CD8-positive, alpha-beta memory T cell (primary cell): ENCODE measurements around the gene ACSS1. TPM values are rescaled to one million over a fixed set of nuclear protein-coding genes. Genes with fewer than 3 reads are reported as not detected.

Experiments
- CTCF ChIA-PET: fragments of 350-600 bp; sonication (Branson Sonifier 250); formaldehyde crosslinking; loops from one replicate; lab custom pipeline; 2021; ENCODE audit warnings: antibody characterized with exemption; lab: Charles Lee
- POLR2A ChIA-PET: fragments of 350-600 bp; sonication (Branson Sonifier 250); formaldehyde crosslinking; loops from one replicate; lab custom pipeline; 2021; ENCODE audit warnings: antibody characterized with exemption; lab: Charles Lee
- DNase-seq, 5 donors: peaks; one replicate each; pipeline versions ENCODE4 v3.0.0 to v3.0.0-alpha.2; 2020 to 2022; ENCODE audit warnings: mixed read lengths in 1 of 5
- H3K27ac ChIP-seq: one replicate; pipeline ENCODE4 v1.7.0; 2013; ENCODE audit warnings: low read depth, mild to moderate bottlenecking, low read length, moderate library complexity
- H3K27me3 ChIP-seq: 2 replicates; pipeline ENCODE4 v1.7.0; 2013; ENCODE audit warnings: low read length, mild to moderate bottlenecking; ENCODE audit not compliant: insufficient read depth, poor library complexity, severe bottlenecking
- H3K36me3 ChIP-seq: 2 replicates; pipeline ENCODE4 v1.7.0; 2013; ENCODE audit warnings: mild to moderate bottlenecking, low read length, moderate library complexity; ENCODE audit not compliant: insufficient read depth
- H3K4me1 ChIP-seq: 2 replicates; pipeline ENCODE4 v1.7.0; 2013; ENCODE audit warnings: mild to moderate bottlenecking, low read length, moderate library complexity; ENCODE audit not compliant: insufficient read depth
- H3K4me3 ChIP-seq: 2 replicates; pipeline ENCODE4 v1.7.0; 2013; ENCODE audit warnings: mild to moderate bottlenecking, low read length
- H3K9me3 ChIP-seq: 2 replicates; pipeline ENCODE4 v1.7.0; 2013; ENCODE audit warnings: mild to moderate bottlenecking, low read length
- H3K27ac Mint-ChIP-seq, 8 donors: one replicate each; pipeline ENCODE4 v1.8.0; 2020 to 2021; ENCODE audit warnings: mixed read lengths in 8 of 8, mild to moderate bottlenecking in 6 of 8, inconsistent platforms in 3 of 8, moderate library complexity in 3 of 8
- H3K27me3 Mint-ChIP-seq, 2 donors: one replicate each; pipeline ENCODE4 v1.8.0; 2020 to 2021; ENCODE audit warnings: mixed read lengths in 2 of 2, mild to moderate bottlenecking in 1 of 2, moderate library complexity in 1 of 2
- H3K36me3 Mint-ChIP-seq, 3 donors: one replicate each; pipeline ENCODE4 v1.8.0; 2020 to 2021; ENCODE audit warnings: mixed read lengths in 3 of 3, inconsistent platforms in 1 of 3, mild to moderate bottlenecking in 1 of 3
- H3K4me1 Mint-ChIP-seq, 3 donors: one replicate each; pipeline ENCODE4 v1.8.0; 2020 to 2021; ENCODE audit warnings: mixed read lengths in 3 of 3, inconsistent platforms in 1 of 3, mild to moderate bottlenecking in 1 of 3
- H3K4me3 Mint-ChIP-seq, 7 donors: one replicate each; pipeline ENCODE4 v1.8.0; 2020 to 2021; ENCODE audit warnings: mixed read lengths in 7 of 7, mild to moderate bottlenecking in 6 of 7, moderate library complexity in 4 of 7, inconsistent platforms in 2 of 7
- H3K9me3 Mint-ChIP-seq, 5 donors: one replicate each; pipeline ENCODE4 v1.8.0; 2020 to 2022; ENCODE audit warnings: mixed read lengths in 5 of 5, mild to moderate bottlenecking in 3 of 5, moderate library complexity in 2 of 5, inconsistent platforms in 1 of 5
- polyA plus RNA-seq: library from polyadenylated mRNA; unstranded; fragments of 300-500 nt; fragmentation: Illumina TruSeq; gene quantifications from one replicate; pipeline ENCODE4 v1.2.3, GENCODE V29; 2021
- total RNA-seq, 2 experiments: library from RNA; stranded (reverse); gene quantifications; one replicate each; pipeline ENCODE4 v1.2.3, GENCODE V29; 2021

Gene ACSS1
- total and polyA plus RNA-seq, 3 experiments from 2014 or later = 24.5 to 59.6 (median 24.8) TPM

DNA sequence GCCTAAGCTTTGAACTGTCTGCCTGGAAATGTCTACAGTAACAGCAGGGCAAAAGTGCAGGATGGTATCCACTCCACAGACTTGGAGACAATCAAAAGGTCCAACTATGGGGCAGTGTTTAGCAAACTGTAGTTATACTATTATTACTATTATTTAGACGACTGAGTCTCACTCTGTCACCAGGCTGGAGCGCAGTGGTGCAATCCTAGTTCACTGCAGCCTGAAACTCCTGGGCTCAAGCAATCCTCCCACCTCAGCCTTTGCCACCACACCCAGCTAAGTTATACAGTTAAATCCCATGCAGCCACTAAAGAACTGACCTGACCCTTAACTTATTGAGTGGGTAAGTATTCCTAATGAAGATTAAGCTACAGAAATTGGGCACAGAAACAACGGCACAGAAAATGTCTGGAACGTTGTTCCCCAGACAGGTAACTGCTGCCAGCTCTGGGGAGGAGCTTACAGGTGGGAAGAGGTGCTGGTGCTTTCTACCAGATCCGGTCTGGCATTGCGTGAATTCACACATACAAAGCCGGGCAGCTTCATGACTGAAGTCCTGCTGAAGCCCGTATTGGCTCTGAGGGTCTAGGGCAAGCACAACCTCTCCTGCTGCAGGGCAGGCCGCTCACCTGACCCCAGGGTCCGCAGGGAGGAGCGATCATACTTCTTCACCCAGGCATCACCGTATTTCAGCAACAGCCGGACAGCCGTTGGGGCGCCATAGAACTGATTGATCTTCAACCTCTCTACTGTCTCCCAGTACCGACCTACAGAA, 38.4 kb downstream of the ACSS1 start:
- CTCF ChIA-PET = interaction anchor here (1.9 kb wide), 1 partner anchor 14 kb away, joined by 5 read pairs; no protein-coding TSS in a partner anchor
- Histone ChIP-seq H3K27ac (no peak overlapping the region), H3K4me3 (no peak overlapping the region), H3K27me3 (no peaks in the 10 kb centered on the region), H3K4me1 (no peaks in the 10 kb centered on the region), H3K36me3 (peaks cover 26% of the 10 kb centered on the region), H3K9me3 (no peaks in the 10 kb centered on the region)
- Mint-ChIP-seq H3K27ac (peak overlapping the region in 1 of 8 donors; percentile 84), H3K27me3 (no peaks in the 10 kb centered on the region), H3K4me3 (no peak overlapping the region), H3K36me3 (peaks cover 0 to 92% (median 5%) of the 10 kb centered on the region in 3 donors), H3K9me3 (no peaks in the 10 kb centered on the region), H3K4me1 (peaks cover 8 to 20% (median 17%) of the 10 kb centered on the region in 3 donors)
- no peak for DNase-seq
- POLR2A ChIA-PET = interaction anchor here (0.9 kb wide), 1 partner anchor 17 kb away, joined by 3 read pairs; no protein-coding TSS in a partner anchor

DNA sequence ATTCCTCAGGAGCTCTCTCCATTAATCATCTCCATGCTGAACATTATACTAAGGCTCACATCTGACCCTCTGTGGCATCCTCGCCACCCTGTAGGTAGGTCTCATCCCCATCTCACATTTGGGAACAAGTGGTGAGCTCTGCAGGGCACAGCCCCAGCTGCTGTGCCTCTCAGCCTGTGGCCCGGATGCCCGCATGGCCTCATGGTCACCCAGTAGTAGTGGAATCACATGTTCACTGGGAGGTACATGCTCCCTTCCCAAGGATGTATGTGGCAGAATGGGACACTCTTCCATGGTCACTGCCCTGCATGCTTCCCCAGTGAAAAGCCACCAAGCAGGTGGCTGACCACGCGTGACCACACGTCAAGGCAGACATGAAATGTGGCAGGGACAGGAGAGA, 39.1 kb downstream of the ACSS1 start:
- H3K4me3 Mint-ChIP-seq = no peak overlapping the region
- peak overlapping the region in 2 of 8 donors; percentile 12 to 90 for H3K27ac Mint-ChIP-seq
- peaks cover 7 to 15% (median 15%) of the 10 kb centered on the region in 3 donors for H3K4me1 Mint-ChIP-seq
- DNase-seq = no peak
- POLR2A ChIA-PET = no interaction called here
- Histone ChIP-seq H3K4me1 (no peaks in the 10 kb centered on the region), H3K36me3 (peaks cover 33% of the 10 kb centered on the region), H3K9me3 (no peaks in the 10 kb centered on the region), H3K27ac (no peak overlapping the region), H3K4me3 (no peak overlapping the region), H3K27me3 (no peaks in the 10 kb centered on the region)
- no peaks in the 10 kb centered on the region for H3K9me3 Mint-ChIP-seq
- CTCF ChIA-PET = no interaction called here
- H3K36me3 Mint-ChIP-seq = peaks cover 0 to 97% (median 10%) of the 10 kb centered on the region in 3 donors
- H3K27me3 Mint-ChIP-seq = no peaks in the 10 kb centered on the region

DNA sequence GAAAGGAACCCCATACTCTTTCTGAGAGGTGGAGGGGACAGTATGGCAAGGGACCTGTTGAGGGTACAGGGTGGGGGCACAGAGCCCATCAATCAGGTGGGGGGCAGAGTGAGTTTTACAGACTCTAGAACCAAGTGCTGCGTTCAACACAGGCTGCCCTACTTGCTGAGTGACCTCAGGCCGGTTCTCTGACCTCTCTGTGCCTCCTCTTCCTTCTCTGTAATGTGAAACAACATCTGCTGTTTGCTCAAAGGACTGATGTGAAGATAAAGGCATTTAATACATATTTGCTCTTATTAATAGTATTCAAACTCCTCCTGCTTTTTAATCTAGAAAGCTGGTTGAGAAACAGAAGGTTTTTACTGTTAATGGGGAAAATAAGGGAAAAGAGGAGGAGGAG, 39.5 kb downstream of the ACSS1 start:
- no peaks in the 10 kb centered on the region for H3K9me3 Mint-ChIP-seq
- H3K4me3 Mint-ChIP-seq = no peak overlapping the region
- DNase-seq = no peak
- H3K4me3 ChIP-seq = no peak overlapping the region
- no peaks in the 10 kb centered on the region for H3K27me3 Mint-ChIP-seq
- CTCF ChIA-PET = no interaction called here
- no peaks in the 10 kb centered on the region for H3K27me3 ChIP-seq
- H3K4me1 ChIP-seq = no peaks in the 10 kb centered on the region
- H3K9me3 ChIP-seq = no peaks in the 10 kb centered on the region
- peak overlapping the region in 1 of 8 donors; percentile 12 for H3K27ac Mint-ChIP-seq
- peaks cover 3 to 11% (median 11%) of the 10 kb centered on the region in 3 donors for H3K4me1 Mint-ChIP-seq
- POLR2A ChIA-PET = no interaction called here
- no peak overlapping the region for H3K27ac ChIP-seq
- peaks cover 0 to 97% (median 10%) of the 10 kb centered on the region in 3 donors for H3K36me3 Mint-ChIP-seq
- H3K36me3 ChIP-seq = peaks cover 37% of the 10 kb centered on the region

DNA sequence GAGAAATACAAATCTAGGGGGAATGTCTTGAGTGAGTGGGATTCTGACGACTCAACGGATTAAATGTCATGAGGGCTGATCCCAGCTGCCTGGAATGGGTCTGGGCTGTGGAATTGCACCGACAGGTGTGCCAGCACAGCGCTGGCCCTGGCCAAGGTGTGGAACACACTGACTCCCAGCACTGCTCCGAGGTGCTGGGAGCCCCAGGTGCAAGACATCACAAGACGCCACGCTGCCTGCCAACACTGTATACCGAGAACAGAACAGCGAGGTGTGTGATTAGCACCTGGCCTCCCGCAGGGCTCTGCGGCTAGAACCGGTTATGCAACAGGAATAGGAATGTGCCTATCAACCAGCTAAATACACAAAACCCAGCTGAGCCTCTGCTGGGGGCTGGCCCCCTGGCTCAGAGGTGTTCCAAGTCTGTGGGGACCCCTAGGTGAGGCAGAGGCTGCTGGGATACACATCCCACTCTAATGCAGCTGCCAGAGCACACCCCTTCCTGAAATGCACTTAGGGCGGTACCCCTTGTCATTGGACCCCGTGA, 40.6 kb downstream of the ACSS1 start:
- peaks cover 1 to 6% (median 2%) of the 10 kb centered on the region in 3 donors for H3K4me1 Mint-ChIP-seq
- no peak overlapping the region for H3K4me3 ChIP-seq
- H3K27ac Mint-ChIP-seq = peak overlapping the region in 2 of 8 donors; percentile 29 to 38
- no peaks in the 10 kb centered on the region for H3K9me3 Mint-ChIP-seq
- CTCF ChIA-PET = interaction anchor here (1.1 to 1.3 kb wide), 2 partner anchors 12 to 45 kb away, joined by 3 read pairs; no protein-coding TSS in a partner anchor
- peaks cover 44% of the 10 kb centered on the region for H3K36me3 ChIP-seq
- no peak overlapping the region for H3K4me3 Mint-ChIP-seq
- H3K9me3 ChIP-seq = no peaks in the 10 kb centered on the region
- no peak for DNase-seq
- no peaks in the 10 kb centered on the region for H3K27me3 ChIP-seq
- H3K36me3 Mint-ChIP-seq = peaks cover 0 to 97% (median 13%) of the 10 kb centered on the region in 3 donors
- POLR2A ChIA-PET = no interaction called here
- no peak overlapping the region for H3K27ac ChIP-seq
- no peaks in the 10 kb centered on the region for H3K4me1 ChIP-seq
- no peaks in the 10 kb centered on the region for H3K27me3 Mint-ChIP-seq

DNA sequence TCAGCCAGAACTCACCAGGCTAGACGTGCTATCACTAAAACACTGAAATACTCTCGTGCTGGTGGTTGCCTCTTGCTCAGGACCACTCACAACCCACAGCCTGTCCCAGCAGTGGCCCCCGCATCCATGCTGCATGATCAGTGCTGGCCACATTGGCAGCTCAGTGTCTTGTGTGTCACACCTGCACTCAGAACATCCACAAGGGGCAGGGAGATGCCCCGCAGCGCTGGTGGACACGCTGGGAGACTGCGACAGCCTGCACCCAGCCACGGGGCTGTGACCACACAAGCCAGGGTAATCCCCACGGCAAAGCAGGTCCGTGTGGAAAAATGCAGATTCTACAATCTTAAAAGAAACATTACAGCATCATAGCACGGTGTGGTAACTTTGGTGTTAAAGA, 41.5 kb downstream of the ACSS1 start:
- no peaks in the 10 kb centered on the region for H3K9me3 ChIP-seq
- H3K27ac Mint-ChIP-seq = peak overlapping the region in 1 of 8 donors; percentile 38
- ChIA-PET POLR2A (no interaction called here), CTCF (interaction anchor here (1.1 to 1.3 kb wide), 2 partner anchors 12 to 46 kb away, joined by 3 read pairs; no protein-coding TSS in a partner anchor)
- no peak overlapping the region for H3K4me3 ChIP-seq
- peaks cover 0 to 98% (median 13%) of the 10 kb centered on the region in 3 donors for H3K36me3 Mint-ChIP-seq
- no peaks in the 10 kb centered on the region for H3K27me3 ChIP-seq
- no peaks in the 10 kb centered on the region for H3K9me3 Mint-ChIP-seq
- H3K27me3 Mint-ChIP-seq = no peaks in the 10 kb centered on the region
- no peak for DNase-seq
- H3K4me1 ChIP-seq = no peaks in the 10 kb centered on the region
- no peak overlapping the region for H3K27ac ChIP-seq
- peaks cover 0 to 6% (median 1%) of the 10 kb centered on the region in 3 donors for H3K4me1 Mint-ChIP-seq
- H3K4me3 Mint-ChIP-seq = no peak overlapping the region
- peaks cover 51% of the 10 kb centered on the region for H3K36me3 ChIP-seq

DNA sequence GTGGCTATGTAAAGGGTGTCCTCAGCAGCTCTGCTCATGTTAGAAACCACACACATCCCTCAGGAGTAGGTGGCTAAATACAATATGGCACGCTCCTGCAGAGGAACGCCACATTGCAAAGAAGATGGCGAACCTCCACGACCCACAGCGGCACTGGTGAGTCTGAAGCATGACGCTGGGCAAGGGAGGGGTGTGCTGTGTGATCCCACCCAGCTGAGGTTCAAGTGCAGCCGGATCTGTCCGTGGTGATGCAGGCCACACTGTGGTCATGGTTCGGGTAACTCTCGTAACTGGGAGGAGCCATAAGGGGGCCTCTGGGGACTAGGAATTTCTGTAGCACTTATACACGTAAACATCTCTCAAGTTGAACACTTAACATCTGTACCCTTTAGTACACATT, 42.0 kb downstream of the ACSS1 start:
- no peak for DNase-seq
- POLR2A ChIA-PET = no interaction called here
- CTCF ChIA-PET = no interaction called here
- H3K27me3 Mint-ChIP-seq = no peaks in the 10 kb centered on the region
- H3K4me3 Mint-ChIP-seq = no peak overlapping the region
- no peaks in the 10 kb centered on the region for H3K9me3 Mint-ChIP-seq
- no peaks in the 10 kb centered on the region for H3K4me1 ChIP-seq
- H3K4me3 ChIP-seq = no peak overlapping the region
- peaks cover 0 to 6% (median 1%) of the 10 kb centered on the region in 3 donors for H3K4me1 Mint-ChIP-seq
- no peak overlapping the region for H3K27ac ChIP-seq
- peaks cover 0 to 98% (median 13%) of the 10 kb centered on the region in 3 donors for H3K36me3 Mint-ChIP-seq
- H3K9me3 ChIP-seq = no peaks in the 10 kb centered on the region
- no peaks in the 10 kb centered on the region for H3K27me3 ChIP-seq
- H3K27ac Mint-ChIP-seq = peak overlapping the region in 1 of 8 donors; percentile 46
- peaks cover 52% of the 10 kb centered on the region for H3K36me3 ChIP-seq

DNA sequence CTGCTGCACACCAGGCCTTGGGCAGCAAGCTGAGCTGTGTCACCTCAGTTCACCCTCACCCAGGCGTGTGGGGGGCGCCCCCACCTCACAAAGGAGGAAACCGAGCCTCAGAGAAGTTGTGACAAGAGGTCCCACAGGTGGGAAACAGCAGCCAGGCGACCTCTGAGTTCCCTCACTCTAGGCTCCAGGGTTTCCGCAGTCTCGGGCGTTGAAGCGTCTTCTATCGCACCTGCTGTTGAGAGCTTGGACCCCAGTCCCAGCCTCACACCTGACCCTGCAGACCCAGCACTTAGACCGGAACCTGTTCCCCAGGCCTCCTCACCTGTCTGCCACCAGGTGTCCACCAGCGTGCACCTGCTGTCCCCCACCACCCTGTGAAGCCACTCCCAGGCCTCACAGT, 43.1 kb downstream of the ACSS1 start:
- ChIA-PET CTCF (interaction anchor here (1.2 kb wide), 1 partner anchor 21 kb away, joined by 3 read pairs; no protein-coding TSS in a partner anchor), POLR2A (no interaction called here)
- Histone ChIP-seq H3K27me3 (no peaks in the 10 kb centered on the region), H3K4me1 (no peaks in the 10 kb centered on the region), H3K4me3 (no peak overlapping the region), H3K36me3 (peaks cover 54% of the 10 kb centered on the region), H3K9me3 (no peaks in the 10 kb centered on the region), H3K27ac (no peak overlapping the region)
- Mint-ChIP-seq H3K9me3 (no peaks in the 10 kb centered on the region), H3K27me3 (no peaks in the 10 kb centered on the region), H3K4me3 (no peak overlapping the region), H3K4me1 (peaks cover 0 to 6% (median 1%) of the 10 kb centered on the region in 3 donors), H3K27ac (peak overlapping the region in 1 of 8 donors; percentile 38), H3K36me3 (peaks cover 7 to 98% (median 20%) of the 10 kb centered on the region in 3 donors)
- no peak for DNase-seq
